Esophagus squamous epithelium (tissue), 5 donors: ENCODE measurements around the gene TRDMT1. TPM values are rescaled to one million over a fixed set of nuclear protein-coding genes. Genes with fewer than 3 reads are reported as not detected.

Experiments used
- DNase-seq: peaks from one replicate; lab custom pipeline; 2025; lab: John Stamatoyannopoulos, UW
- H3K27ac ChIP-seq, 4 donors: fragments of 200-600 bp; sonication (generic); one replicate each; pipeline ENCODE4 v1.5.1; 2016 to 2019; ENCODE audit warnings: mild to moderate bottlenecking in 1 of 4
- H3K27me3 ChIP-seq, 4 donors: fragments of 200-600 bp; sonication (generic); 1 replicate in 3 of 4; 2 replicates in 1 of 4; pipeline versions ENCODE4 v1.5.1 to v1.6.0; 2017 to 2021; ENCODE audit warnings: antibody characterized with exemption in 1 of 4
- H3K36me3 ChIP-seq, 3 donors: fragments of 200-600 bp; sonication (generic); one replicate each; pipeline ENCODE4 v1.5.1; 2016 to 2019
- H3K4me1 ChIP-seq, 3 donors: fragments of 200-600 bp; sonication (generic); one replicate each; pipeline ENCODE4 v1.5.1; 2017 to 2019
- H3K4me3 ChIP-seq, 4 donors: fragments of 200-600 bp; sonication (generic); 1 replicate in 3 of 4; 2 replicates in 1 of 4; pipeline ENCODE4 v1.5.1; 2016 to 2019; ENCODE audit warnings: mild to moderate bottlenecking in 2 of 4, moderate library complexity in 1 of 4
- H3K9me3 ChIP-seq, 3 donors: fragments of 200-600 bp; sonication (generic); one replicate each; pipeline ENCODE4 v1.5.1; 2016 to 2019
- CTCF ChIP-seq, 6 experiments: fragments of 450-650 bp in 4 of 6; fragments of 200-600 bp in 2 of 6; sonication (generic) in 2 of 6; IDR thresholded peaks; one replicate each; pipeline ENCODE4 v1.5.1; 2016 to 2019; ENCODE audit warnings: antibody characterized with exemption in 6 of 6, mild to moderate bottlenecking in 4 of 6, moderate library complexity in 4 of 6
- POLR2A ChIP-seq, 4 donors: fragments of 450-650 bp; IDR thresholded peaks; one replicate each; pipeline ENCODE4 v1.6.1; 2017; ENCODE audit warnings: antibody characterized with exemption in 4 of 4, mild to moderate bottlenecking in 4 of 4, moderate library complexity in 3 of 4
- WGBS, 2 donors: methylation state at CpG; one replicate each; pipeline ENCODE4 v1.1.5; 2018; 5-methylcytosine and 5-hydroxymethylcytosine counted together
- intact Hi-C: fragments of 100-400 bp; cut with DNase I; formaldehyde crosslinking; loops from one replicate; pipeline ENCODE4 v1.15.0; 2022
- total RNA-seq, 4 donors: library from RNA; depleted of rRNA; stranded (reverse); fragments of >200 nt; gene quantifications; one replicate each; pipeline ENCODE4 v1.1.0, GENCODE V29; 2016
- donor health status: DM: yes; HTN: yes; CAD: no.

Gene TRDMT1
- total RNA-seq, 4 donors from 2014 or later: 1.3 to 5.9 (median 2.6) TPM

DNA sequence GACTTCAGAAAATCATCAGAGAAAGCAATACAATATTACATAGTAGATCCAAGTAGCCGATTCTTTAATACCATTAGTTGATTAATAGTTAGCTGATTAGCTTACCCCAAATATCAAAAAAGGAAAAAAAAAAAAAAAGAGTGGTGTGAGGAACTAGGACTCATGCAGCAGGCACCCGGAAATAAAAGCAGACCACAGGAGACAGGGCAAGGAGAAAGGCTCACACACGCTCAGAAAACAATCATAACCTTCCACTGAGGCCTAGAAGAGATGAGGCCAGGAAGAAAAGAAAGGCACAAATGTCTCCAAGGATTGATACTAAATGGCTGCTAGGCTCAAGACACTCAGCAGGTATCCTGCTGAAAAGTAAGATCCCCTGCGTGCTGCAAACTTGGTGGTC lies 25.9 kb downstream of the TRDMT1 start:
- TF ChIP-seq CTCF (IDR thresholded peaks at IDR 0.05): no peak
- TF ChIP-seq POLR2A (IDR thresholded peaks at IDR 0.05): no peak
- 55 to 65% methylated on average over 4 of the region's 4 CpGs for WGBS, 2 donors
- Histone ChIP-seq H3K9me3 (no peaks in the 10 kb centered on the region), H3K27me3 (no peaks in the 10 kb centered on the region), H3K27ac (no peak overlapping the region), H3K36me3 (no peaks in the 10 kb centered on the region), H3K4me3 (peak overlapping the region in 1 of 4 donors; percentile 30), H3K4me1 (no peaks in the 10 kb centered on the region)
- no peak for DNase-seq
- intact Hi-C loops: no loop called here

GRCh38 chr10:17174626-17175025 lies 26.8 kb downstream of the TRDMT1 start:
- TF ChIP-seq POLR2A (IDR thresholded peaks at IDR 0.05): no peak
- TF ChIP-seq CTCF (IDR thresholded peaks at IDR 0.05): no peak
- no peak overlapping the region for H3K4me3 ChIP-seq
- no peak overlapping the region for H3K27ac ChIP-seq
- H3K9me3 ChIP-seq: no peaks in the 10 kb centered on the region
- intact Hi-C loops: no loop called here
- H3K27me3 ChIP-seq: no peaks in the 10 kb centered on the region
- H3K36me3 ChIP-seq: no peaks in the 10 kb centered on the region
- H3K4me1 ChIP-seq: no peaks in the 10 kb centered on the region
- no peak for DNase-seq

DNA sequence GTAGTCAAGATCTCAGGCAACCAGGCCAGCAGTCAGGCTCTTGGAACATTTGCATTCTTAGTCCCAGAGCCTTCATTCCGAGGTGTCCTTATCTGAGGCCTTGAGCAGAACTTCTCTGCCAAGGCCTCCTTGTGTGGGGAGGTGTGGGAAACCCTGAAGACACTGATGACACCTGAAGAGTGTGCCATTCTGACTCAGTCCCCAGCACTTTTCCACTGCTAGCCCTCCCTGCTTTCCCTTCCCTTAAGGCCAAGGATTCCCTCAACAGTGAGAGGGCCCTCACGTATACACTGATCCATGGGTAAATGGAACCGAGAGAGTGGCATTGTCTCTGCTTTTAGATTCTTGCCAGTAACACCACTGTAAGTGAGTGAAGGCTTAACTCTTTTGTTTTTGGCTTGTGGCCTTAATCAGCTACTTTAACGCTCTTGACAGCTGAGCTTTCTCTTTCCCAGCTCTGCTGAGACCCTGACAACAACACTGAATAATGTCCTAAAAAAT lies 30.3 kb downstream of the TRDMT1 start:
- intact Hi-C loops: no loop called here
- 73 to 85% methylated on average over 4 of the region's 4 CpGs for WGBS, 2 donors
- no peaks in the 10 kb centered on the region for H3K4me1 ChIP-seq
- H3K9me3 ChIP-seq: no peaks in the 10 kb centered on the region
- no peaks in the 10 kb centered on the region for H3K36me3 ChIP-seq
- no peak overlapping the region for H3K27ac ChIP-seq
- no peak for DNase-seq
- TF ChIP-seq CTCF (IDR thresholded peaks at IDR 0.05) (no peak), POLR2A (IDR thresholded peaks at IDR 0.05) (no peak)
- no peaks in the 10 kb centered on the region for H3K27me3 ChIP-seq
- H3K4me3 ChIP-seq: no peak overlapping the region

GRCh38 chr10:17169803-17170202 lies 31.7 kb downstream of the TRDMT1 start:
- no peaks in the 10 kb centered on the region for H3K27me3 ChIP-seq
- H3K36me3 ChIP-seq: no peaks in the 10 kb centered on the region
- no peaks in the 10 kb centered on the region for H3K9me3 ChIP-seq
- H3K27ac ChIP-seq: no peak overlapping the region
- TF ChIP-seq CTCF (IDR thresholded peaks at IDR 0.05): no peak
- no peak for TF ChIP-seq POLR2A (IDR thresholded peaks at IDR 0.05)
- intact Hi-C loops: no loop called here
- 71 to 72% methylated on average over 4 of the region's 4 CpGs for WGBS, 2 donors
- H3K4me1 ChIP-seq: no peaks in the 10 kb centered on the region
- DNase-seq: no peak
- no peak overlapping the region for H3K4me3 ChIP-seq

GRCh38 chr10:17166699-17167098 lies 34.8 kb downstream of the TRDMT1 start:
- TF ChIP-seq CTCF (IDR thresholded peaks at IDR 0.05) (no peak), POLR2A (IDR thresholded peaks at IDR 0.05) (no peak)
- intact Hi-C loops: no loop called here
- Histone ChIP-seq H3K4me1 (no peaks in the 10 kb centered on the region), H3K36me3 (no peaks in the 10 kb centered on the region), H3K27ac (no peak overlapping the region), H3K27me3 (no peaks in the 10 kb centered on the region), H3K9me3 (no peaks in the 10 kb centered on the region), H3K4me3 (no peak overlapping the region)
- no peak for DNase-seq
- WGBS, 2 donors: 55 to 70% methylated on average over 1 to 3 of the region's 3 CpGs
